GM12878 (cell line): ENCODE measurements around the gene EHD2. TPM values are rescaled to one million over a fixed set of nuclear protein-coding genes. Genes with fewer than 3 reads are reported as not detected.

Source experiments
- ATAC-seq: fragments of 200-7000 bp; cut with Tn5 transposase; 3 replicates; pipeline ENCODE4 v1.9.1; 2020; ENCODE audit warnings: mild to moderate bottlenecking, moderate library complexity
- BruUV-seq: library from RNA; stranded (reverse); fragments of 400-500 nt; replicated peaks from 2 replicates; lab custom pipeline; 2021; lab: Mats Ljungman, UMichigan
- CTCF ChIA-PET: fragments of 300-600 bp; sonication (Branson Sonifier 250); formaldehyde crosslinking; extraction: SDS; loops from one replicate; lab custom pipeline; 2021; ENCODE audit warnings: inconsistent platforms; lab: Yijun Ruan, JAX
- POLR2A ChIA-PET: fragments of 350-600 bp; formaldehyde crosslinking; extraction: SDS; loops from one replicate; lab custom pipeline; 2021; ENCODE audit warnings: inconsistent platforms; lab: Charles Lee
- RAD21 ChIA-PET: fragments of 300-600 bp; sonication (Branson Sonifier 250); formaldehyde crosslinking; loops from one replicate; lab custom pipeline; 2023; ENCODE audit warnings: antibody characterized with exemption; ENCODE audit not compliant: unreplicated experiment; lab: Charles Lee
- SMC1A ChIA-PET: fragments of 300-600 bp; sonication (Branson Sonifier 250); formaldehyde crosslinking; loops from one replicate; lab custom pipeline; 2023; ENCODE audit not compliant: unreplicated experiment, uncharacterized antibody; lab: Charles Lee
- DNase-seq: peaks from one replicate; pipeline ENCODE4 v3.0.0-alpha.2; 2011; ENCODE audit warnings: low read depth, low spot score
- FAIRE-seq: peaks from 3 replicates; lab custom pipeline; 2011; peaks lifted over from hg19 to GRCh38; lab: Jason Lieb, UNC
- H2AFZ ChIP-seq: 2 replicates; pipeline ENCODE4 v1.6.0; 2011; ENCODE audit warnings: low read depth, low read length, control low read depth; ENCODE audit not compliant: control insufficient read depth
- H3K27ac ChIP-seq: 2 replicates; pipeline ENCODE4 v1.5.1; 2011; ENCODE audit warnings: control low read depth; ENCODE audit not compliant: control insufficient read depth, insufficient read depth
- H3K27me3 ChIP-seq, 2 experiments: replicated peaks in 1 of 2; 2 replicates each; pipeline versions ENCODE4 v1.6.0 to v1.6.1; 2011; ENCODE audit warnings: low read length in 1 of 2; ENCODE audit not compliant: control insufficient read depth in 2 of 2, insufficient read depth in 2 of 2
- H3K36me3 ChIP-seq, 2 experiments: 2 replicates each; pipeline ENCODE4 v1.5.1; 2011; ENCODE audit warnings: low read length in 1 of 2; ENCODE audit not compliant: control insufficient read depth in 2 of 2, insufficient read depth in 2 of 2
- H3K4me1 ChIP-seq: 2 replicates; pipeline ENCODE4 v1.6.1; 2011; ENCODE audit warnings: mild to moderate bottlenecking, low read length, moderate library complexity, mixed read lengths; ENCODE audit not compliant: control insufficient read depth, insufficient read depth
- H3K4me2 ChIP-seq: 2 replicates; pipeline ENCODE4 v1.6.0; 2011; ENCODE audit warnings: control low read depth; ENCODE audit not compliant: control insufficient read depth, insufficient read depth
- H3K4me3 ChIP-seq: fragments of 200-600 bp; sonication (generic); 2 replicates; pipeline ENCODE4 v1.5.1; 2016
- H3K79me2 ChIP-seq: 2 replicates; pipeline ENCODE4 v1.6.0; 2011; ENCODE audit warnings: low read length; ENCODE audit not compliant: control insufficient read depth, insufficient read depth
- H3K9ac ChIP-seq: 2 replicates; pipeline ENCODE4 v1.8.0; 2011; ENCODE audit warnings: low read length, control low read depth, mixed read lengths; ENCODE audit not compliant: control insufficient read depth, insufficient read depth
- H3K9me3 ChIP-seq: replicated peaks from 3 replicates; pipeline ENCODE4 v1.5.1; 2011; ENCODE audit warnings: mild to moderate bottlenecking, low read length; ENCODE audit not compliant: control insufficient read depth, insufficient read depth
- H4K20me1 ChIP-seq: 2 replicates; pipeline ENCODE4 v1.6.0; 2011; ENCODE audit not compliant: control insufficient read depth, insufficient read depth
- BCLAF1 ChIP-seq: fragments of 450-650 bp; IDR thresholded peaks from 2 replicates; pipeline ENCODE4 v1.6.1; 2017; ENCODE audit warnings: antibody characterized with exemption, mild to moderate bottlenecking, moderate library complexity
- CREB1 ChIP-seq: IDR thresholded peaks from 2 replicates; pipeline ENCODE4 v1.6.1; 2012; ENCODE audit warnings: low read depth, mild to moderate bottlenecking, inconsistent platforms
- DPF2 ChIP-seq: fragments of 450-650 bp; IDR thresholded peaks from 2 replicates; pipeline ENCODE4 v1.6.1; 2017; ENCODE audit warnings: mild to moderate bottlenecking
- EGR1 ChIP-seq, 2 experiments: IDR thresholded peaks; 1 replicate in 1 of 2; 2 replicates in 1 of 2; pipeline ENCODE4 v1.6.1; 2011 to 2012; ENCODE audit warnings: low read depth in 2 of 2, low read length in 2 of 2, borderline replicate concordance in 1 of 2, mild to moderate bottlenecking in 1 of 2, moderate library complexity in 1 of 2
- ELK1 ChIP-seq: IDR thresholded peaks from 2 replicates; pipeline ENCODE4 v1.6.1; 2012; ENCODE audit warnings: low read depth, low read length, improper control_type of control experiment
- ESRRA ChIP-seq: IDR thresholded peaks from 2 replicates; pipeline ENCODE4 v1.6.1; 2012; ENCODE audit warnings: mild to moderate bottlenecking, low read length, improper control_type of control experiment
- FOS ChIP-seq: IDR thresholded peaks from 3 replicates; pipeline ENCODE4 v1.6.1; 2011; ENCODE audit warnings: borderline replicate concordance; ENCODE audit not compliant: insufficient read length; ENCODE audit errors: extremely low read depth
- KLF5 ChIP-seq: fragments of 450-650 bp; IDR thresholded peaks from 2 replicates; pipeline ENCODE4 v1.6.1; 2014; ENCODE audit warnings: mild to moderate bottlenecking; ENCODE audit not compliant: partially characterized antibody
- NFIC ChIP-seq: IDR thresholded peaks from 2 replicates; pipeline ENCODE4 v1.6.1; 2012; ENCODE audit warnings: low read depth, mild to moderate bottlenecking, inconsistent platforms, low read length, moderate library complexity
- NFYA ChIP-seq: IDR thresholded peaks from 2 replicates; pipeline ENCODE4 v1.6.1; 2011; ENCODE audit warnings: low read depth, mild to moderate bottlenecking, low read length, improper control_type of control experiment, borderline replicate concordance
- NR2C2 ChIP-seq: IDR thresholded peaks from 2 replicates; pipeline ENCODE4 v1.6.1; 2011; ENCODE audit warnings: borderline replicate concordance, low read depth; ENCODE audit not compliant: control insufficient read depth, insufficient read length
- SIN3A ChIP-seq: IDR thresholded peaks from 2 replicates; pipeline ENCODE4 v1.6.1; 2012; ENCODE audit warnings: low read depth, low read length, improper control_type of control experiment
- SMAD5 ChIP-seq: IDR thresholded peaks from 2 replicates; pipeline ENCODE4 v1.6.1; 2016; ENCODE audit warnings: antibody characterized with exemption, low read depth
- TAF1 ChIP-seq: IDR thresholded peaks from 2 replicates; pipeline ENCODE4 v1.6.1; 2011; ENCODE audit warnings: mild to moderate bottlenecking, low read depth, low read length, borderline replicate concordance
- WRNIP1 ChIP-seq: IDR thresholded peaks from 2 replicates; pipeline ENCODE4 v1.6.1; 2011; ENCODE audit warnings: low read depth, low read length, improper control_type of control experiment, borderline replicate concordance
- YBX1 ChIP-seq: fragments of 450-650 bp; IDR thresholded peaks from 2 replicates; pipeline ENCODE4 v1.6.1; 2016; ENCODE audit warnings: antibody characterized with exemption
- WGBS: methylation state at CpG from one replicate; pipeline ENCODE4 v1.1.6; 2016; ENCODE audit warnings: low lambda C conversion rate; ENCODE audit not compliant: insufficient replicate concordance, insufficient coverage; ENCODE audit errors: missing lambda C conversion rate; 5-methylcytosine and 5-hydroxymethylcytosine counted together
- in situ Hi-C: fragments of 300-500 bp; cut with MboI; formaldehyde crosslinking; loops from 9 replicates; pipeline ENCODE4 v1.14.3; 2018; ENCODE audit warnings: mixed read lengths
- intact Hi-C: fragments of 100-400 bp; cut with micrococcal nuclease; formaldehyde crosslinking; loops from one replicate; pipeline ENCODE4 v1.14.2; 2022; ENCODE audit not compliant: unreplicated experiment
- polyA plus RNA-seq, 11 experiments: library from polyadenylated mRNA; depleted of rRNA in 4 of 11; unstranded in 6 of 11; stranded (reverse) in 5 of 11; fragments of >200 nt; fragmentation: Nextera tagmentation in 4 of 11; fragmentation: Illumina TruSeq in 1 of 11; extraction: Ambion mirVana in 4 of 11; extraction: Trizol in 1 of 11; gene quantifications; 1 replicate in 1 of 11; 2 replicates in 10 of 11; pipeline versions ENCODE4 v1.2.1 to v1.2.3, GENCODE V29; 2011 to 2016; ENCODE audit warnings: inconsistent platforms in 2 of 11, missing spikeins in 2 of 11, low read depth in 1 of 11
- total RNA-seq, 4 experiments: library from RNA; depleted of rRNA in 3 of 4; stranded (reverse); fragments of >200 nt in 3 of 4; fragmentation: Illumina TruSeq in 1 of 4; extraction: Trizol in 1 of 4; gene quantifications; 2 replicates each; pipeline versions ENCODE4 v1.2.1 to v1.2.3, GENCODE V29; 2013 to 2021

Gene EHD2
- total and polyA plus RNA-seq, 10 of the 15 experiments (the other 5 are each of a cell fraction or from before 2014, with no cell fraction given), result 0.12 to 0.24 (median 0.23) TPM; not detected in 7

- whole genome bisulfite sequencing, result 95% methylated on average over 10 of the region's 23 CpGs
- no peak for TF ChIP-seq CREB1
- no peak for TF ChIP-seq KLF5
- TF ChIP-seq WRNIP1, result no peak
- TF ChIP-seq YBX1, result no peak
- TF ChIP-seq ELK1, result no peak
- no peaks in the 10 kb centered on the region for H3K9me3 ChIP-seq
- H3K4me2 ChIP-seq, result no peak overlapping the region
- in situ Hi-C loops, result no loop called here
- RAD21 ChIA-PET, result no interaction called here
- POLR2A ChIA-PET, result no interaction called here
- no peak overlapping the region for H2AFZ ChIP-seq
- no peak overlapping the region for H3K9ac ChIP-seq
- H3K79me2 ChIP-seq, result no peaks in the 10 kb centered on the region
- ATAC-seq (no peak), DNase-seq (no peak), FAIRE-seq (no peak)
- CTCF ChIA-PET, result interaction anchor here (0.6 kb wide), 1 partner anchor 113 kb away, joined by 3 read pairs; no protein-coding TSS in a partner anchor
- H3K27ac ChIP-seq, result no peak overlapping the region
- BruUV-seq, result no TSS peak
- H3K36me3 ChIP-seq, result peaks cover 3 to 7% of the 10 kb centered on the region in 2 experiments; a peak in 3 of 4 replicates
- intact Hi-C loops, result no loop called here
- H4K20me1 ChIP-seq, result no peaks in the 10 kb centered on the region
- SMC1A ChIA-PET, result no interaction called here
- no peaks in the 10 kb centered on the region for H3K27me3 ChIP-seq
- no peaks in the 10 kb centered on the region for H3K4me1 ChIP-seq
- H3K4me3 ChIP-seq, result no peak overlapping the region
Observed at GRCh38 chr19:47681936-47682335, 31.3 kb upstream of the EHD2 start.

- FAIRE-seq (no peak), DNase-seq (no peak), ATAC-seq (no peak)
- Histone ChIP-seq H3K27me3 (no peaks in the 10 kb centered on the region), H3K79me2 (no peaks in the 10 kb centered on the region), H3K4me3 (no peak overlapping the region), H3K9me3 (no peaks in the 10 kb centered on the region), H3K9ac (no peak overlapping the region), H3K4me1 (no peaks in the 10 kb centered on the region), H3K27ac (no peak overlapping the region), H4K20me1 (no peaks in the 10 kb centered on the region), H2AFZ (no peak overlapping the region), H3K36me3 (peaks cover 3 to 7% of the 10 kb centered on the region in 2 experiments; a peak in 3 of 4 replicates), H3K4me2 (no peak overlapping the region)
- in situ Hi-C loops, result no loop called here
- WGBS, result 90% methylated on average over 6 of the region's 6 CpGs
- CTCF ChIA-PET, result no interaction called here
- RAD21 ChIA-PET, result no interaction called here
- no TSS peak for BruUV-seq
- intact Hi-C loops, result no loop called here
- SMC1A ChIA-PET, result no interaction called here
- POLR2A ChIA-PET, result no interaction called here
- no peak for TF ChIP-seq TAF1
- no peak for TF ChIP-seq NFYA
- no peak for TF ChIP-seq DPF2
- no peak for TF ChIP-seq ESRRA
- TF ChIP-seq BCLAF1, result no peak
- no peak for TF ChIP-seq NR2C2
- no peak for TF ChIP-seq SMAD5
- no peak for TF ChIP-seq SIN3A
- TF ChIP-seq EGR1 (IDR thresholded peaks at IDR 0.05; ENCODE audit: borderline replicate concordance in 1 of 2, low read depth in 2 of 2, low read length in 2 of 2), result no peak
- TF ChIP-seq NFIC, result no peak
- no peak for TF ChIP-seq FOS
Observed at GRCh38 chr19:47682939-47683338, 30.3 kb upstream of the EHD2 start.
